GM19351 (cell line): ENCODE measurements around the gene INS.

Experiments
- ATAC-seq: cut with Tn5 transposase; IDR thresholded peaks from one replicate; pipeline ENCODE4 v1.9.1; 2021; ENCODE audit warnings: mild to moderate bottlenecking, moderate library complexity; ENCODE audit not compliant: unreplicated experiment

The INS gene

DNA sequence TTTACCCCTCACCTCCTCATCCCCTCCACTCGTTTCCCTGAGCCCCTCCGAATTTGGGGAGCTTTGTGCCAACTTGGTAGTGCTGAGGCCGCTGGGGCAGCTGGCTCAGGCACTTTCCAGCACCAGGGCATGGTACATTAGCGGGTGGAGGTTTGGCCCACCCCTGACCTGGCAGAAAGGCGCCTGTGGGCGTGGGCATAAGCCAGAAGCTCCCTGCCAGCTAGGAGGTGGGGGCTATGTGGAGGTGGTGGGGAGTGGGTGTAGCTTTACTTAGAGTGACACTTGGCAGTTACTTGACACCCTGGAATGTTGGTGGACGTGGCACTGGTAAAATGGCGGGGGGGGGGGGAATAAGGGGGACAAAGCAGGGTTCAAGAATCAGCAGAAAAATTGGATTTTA, 11.5 kb downstream of the INS start:
- ATAC-seq: no peak

DNA sequence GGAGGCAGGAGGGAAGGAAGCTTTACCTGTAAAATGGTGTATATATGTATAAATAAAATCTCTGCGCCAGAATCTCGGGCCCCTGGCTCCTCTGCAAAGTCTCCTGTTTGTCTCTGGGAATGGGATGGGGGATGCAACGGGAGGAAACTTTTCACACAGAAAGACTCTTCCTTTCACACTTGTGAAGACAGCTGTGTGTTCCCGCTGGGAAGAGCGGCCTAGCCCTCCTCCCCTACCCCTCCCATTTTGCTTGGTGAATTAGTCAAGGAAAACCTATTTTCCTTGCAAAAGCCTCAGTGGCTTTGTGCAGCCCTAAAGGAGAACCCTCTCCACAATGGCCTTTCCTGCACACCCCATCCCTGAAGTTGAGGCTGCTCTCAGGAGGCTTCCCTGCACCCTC, 12.4 kb downstream of the INS start:
- no peak for ATAC-seq

DNA sequence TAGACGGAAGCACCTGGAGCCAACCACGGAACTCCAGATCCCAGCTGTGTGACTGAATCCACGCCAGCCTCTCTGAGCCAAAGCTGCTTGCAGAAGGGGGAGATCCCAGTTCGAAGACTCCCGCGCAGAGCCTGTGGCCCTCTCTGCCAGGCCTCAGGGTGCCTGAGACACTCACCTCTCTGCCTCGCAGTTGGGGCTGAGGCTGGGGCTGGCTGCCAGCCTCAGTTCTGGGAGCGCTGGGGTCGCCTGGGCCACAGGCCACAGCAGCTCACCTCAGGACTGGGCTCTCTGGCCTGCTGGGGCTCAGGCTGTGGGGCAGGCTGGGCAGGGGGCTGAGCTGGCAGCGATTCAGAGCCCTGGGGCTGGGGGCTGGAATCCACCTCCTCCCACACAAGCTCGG, 13.6 kb downstream of the INS start:
- ATAC-seq: no peak

DNA sequence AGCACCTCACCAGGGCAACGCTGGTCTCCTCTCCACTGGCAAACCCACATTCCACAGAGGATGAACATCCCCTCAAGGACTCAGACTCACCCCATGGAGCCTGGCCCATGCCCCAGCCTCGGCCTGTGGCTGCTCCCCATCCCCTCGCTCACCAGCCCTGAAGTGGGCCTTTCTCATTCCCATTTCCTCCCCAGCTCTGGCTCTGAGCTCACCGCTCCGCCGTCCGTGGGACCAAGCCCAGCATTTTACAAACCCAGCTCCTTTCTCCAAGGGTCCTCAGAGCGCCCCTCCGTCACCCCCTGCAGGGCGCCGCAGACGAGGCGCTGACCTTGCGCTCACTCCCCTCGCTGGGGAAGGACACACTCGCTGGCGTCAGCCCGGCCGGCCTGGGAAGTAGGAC, 15.0 kb downstream of the INS start:
- no peak for ATAC-seq

DNA sequence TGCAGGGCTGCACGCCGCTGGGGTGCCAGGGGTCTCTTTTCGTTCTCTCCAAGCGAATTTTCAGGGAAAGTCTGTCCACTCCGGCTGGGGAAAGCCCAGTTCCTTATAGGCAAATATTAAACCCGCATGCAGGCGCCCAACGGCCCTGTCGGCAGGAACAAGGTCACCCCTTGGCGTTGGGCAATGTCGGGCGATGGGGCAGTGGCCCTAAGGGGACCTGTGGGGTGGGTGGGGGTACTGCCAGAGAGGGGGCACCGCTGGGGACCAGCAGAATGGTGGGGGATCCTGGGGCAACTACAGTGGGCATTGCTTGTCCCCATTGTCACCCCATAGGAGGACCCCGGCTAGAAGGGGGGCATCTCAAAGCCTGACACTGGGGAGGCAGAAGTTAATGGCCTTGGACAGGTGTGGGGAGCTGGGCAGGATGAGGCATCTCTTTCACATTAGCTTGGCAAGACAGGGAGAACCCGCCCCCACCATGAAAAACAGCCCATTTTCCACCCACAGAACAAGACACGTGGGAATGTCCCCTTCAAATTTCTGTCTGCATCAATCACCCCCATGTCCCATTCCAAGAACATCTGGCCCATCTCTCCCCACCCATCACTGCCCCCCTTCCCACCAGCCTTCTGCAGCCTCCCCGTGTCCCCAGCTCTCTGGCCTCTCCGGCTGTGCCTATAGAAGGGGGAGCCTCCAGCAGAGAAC, 16.3 kb downstream of the INS start:
- ATAC-seq: no peak

DNA sequence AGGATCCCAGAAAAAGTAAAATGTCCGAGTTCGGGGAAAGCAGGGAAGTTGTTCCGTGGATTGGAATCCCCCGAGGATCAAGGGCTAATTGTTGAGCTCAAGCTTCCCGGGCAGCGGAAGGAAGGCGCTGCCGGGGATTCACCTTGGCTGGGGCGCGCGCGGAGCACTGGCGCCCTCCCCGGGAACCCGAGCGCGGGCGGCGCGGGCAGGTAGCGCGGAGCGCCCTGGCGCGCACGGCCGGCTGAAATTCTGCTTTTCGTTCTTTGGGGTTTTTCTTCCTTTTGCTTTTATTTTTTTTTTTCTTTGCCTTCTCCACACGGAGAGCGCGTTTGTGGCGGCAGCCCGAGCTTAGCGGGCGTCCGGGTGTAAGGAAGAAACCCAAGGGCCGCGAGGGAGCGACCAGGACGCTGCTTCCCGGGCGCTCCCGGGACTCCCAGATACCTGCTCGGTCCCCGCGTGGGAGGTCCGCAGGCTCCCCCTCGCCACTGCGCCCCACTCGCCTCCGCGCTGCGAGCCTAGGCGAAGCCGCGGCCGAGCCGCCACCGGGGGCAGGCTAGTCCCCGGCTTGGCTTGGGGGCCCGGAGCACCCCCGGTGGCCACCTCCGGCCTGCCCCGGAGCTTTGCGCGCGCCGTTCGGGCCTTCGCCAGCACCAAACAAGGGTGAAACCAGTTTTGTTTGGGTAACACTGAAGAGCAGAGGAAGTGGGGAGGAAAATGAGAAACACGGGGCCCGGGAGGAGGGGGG, 17.0 kb downstream of the INS start:
- ATAC-seq: no peak

DNA sequence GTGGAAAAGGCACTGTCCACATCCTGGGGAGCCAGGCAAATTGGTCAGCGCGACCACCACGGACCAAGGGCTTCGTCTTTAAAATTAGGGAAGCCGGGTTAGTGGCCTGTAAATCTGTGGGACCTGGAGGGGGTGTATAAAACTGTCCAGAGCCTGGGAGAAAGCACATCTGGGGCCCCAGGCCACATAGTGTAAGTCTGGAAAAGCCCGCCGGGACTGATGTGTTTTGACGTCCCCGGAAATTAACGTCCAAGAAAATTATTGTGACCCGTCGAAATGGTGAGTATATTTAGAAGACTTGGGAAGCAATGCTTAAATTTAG, 17.6 kb downstream of the INS start:
- no peak for ATAC-seq

DNA sequence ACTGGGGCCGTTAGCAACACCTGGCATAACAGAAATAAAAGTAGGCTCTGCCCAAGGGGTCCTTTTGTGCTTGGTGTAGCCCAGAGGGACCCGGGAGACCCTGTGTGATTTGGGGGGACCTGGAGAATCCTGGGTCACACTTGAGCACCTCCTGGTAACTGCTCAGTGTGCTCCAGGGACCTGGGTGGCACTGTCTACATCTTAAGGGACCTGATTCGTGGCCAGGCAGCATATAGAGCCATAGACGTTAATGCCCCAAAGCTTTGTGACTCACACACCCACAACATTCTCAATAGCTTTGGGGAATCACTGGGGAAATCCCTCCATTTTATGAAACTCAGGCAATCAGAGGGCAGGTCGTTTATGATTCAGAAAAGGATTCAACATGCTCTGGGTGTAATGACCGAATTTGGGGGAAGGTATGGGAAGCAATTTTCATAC, 18.2 kb downstream of the INS start:
- ATAC-seq: no peak

DNA sequence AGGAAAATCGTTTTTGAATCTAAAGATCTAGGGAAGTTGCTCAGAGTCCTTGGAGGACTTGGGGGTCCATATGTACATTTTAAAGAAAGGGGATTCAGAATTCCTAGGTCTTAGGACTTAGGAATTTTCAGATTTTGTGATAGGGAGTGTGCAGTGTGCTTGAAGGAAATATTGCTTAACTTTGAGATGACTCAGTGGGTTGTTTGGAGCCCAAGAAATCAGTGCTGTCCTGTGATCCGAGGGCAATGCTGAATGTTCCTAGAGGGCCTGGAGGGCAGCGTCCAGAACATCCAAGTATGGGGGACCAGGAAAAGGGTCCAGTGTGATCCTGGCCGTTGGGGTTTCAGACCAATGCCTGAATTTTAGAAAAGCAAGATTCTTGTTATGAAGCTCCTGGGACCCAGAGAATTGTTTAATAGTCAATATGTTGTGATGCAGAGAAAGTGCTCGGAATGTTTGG, 18.7 kb downstream of the INS start:
- ATAC-seq: no peak

DNA sequence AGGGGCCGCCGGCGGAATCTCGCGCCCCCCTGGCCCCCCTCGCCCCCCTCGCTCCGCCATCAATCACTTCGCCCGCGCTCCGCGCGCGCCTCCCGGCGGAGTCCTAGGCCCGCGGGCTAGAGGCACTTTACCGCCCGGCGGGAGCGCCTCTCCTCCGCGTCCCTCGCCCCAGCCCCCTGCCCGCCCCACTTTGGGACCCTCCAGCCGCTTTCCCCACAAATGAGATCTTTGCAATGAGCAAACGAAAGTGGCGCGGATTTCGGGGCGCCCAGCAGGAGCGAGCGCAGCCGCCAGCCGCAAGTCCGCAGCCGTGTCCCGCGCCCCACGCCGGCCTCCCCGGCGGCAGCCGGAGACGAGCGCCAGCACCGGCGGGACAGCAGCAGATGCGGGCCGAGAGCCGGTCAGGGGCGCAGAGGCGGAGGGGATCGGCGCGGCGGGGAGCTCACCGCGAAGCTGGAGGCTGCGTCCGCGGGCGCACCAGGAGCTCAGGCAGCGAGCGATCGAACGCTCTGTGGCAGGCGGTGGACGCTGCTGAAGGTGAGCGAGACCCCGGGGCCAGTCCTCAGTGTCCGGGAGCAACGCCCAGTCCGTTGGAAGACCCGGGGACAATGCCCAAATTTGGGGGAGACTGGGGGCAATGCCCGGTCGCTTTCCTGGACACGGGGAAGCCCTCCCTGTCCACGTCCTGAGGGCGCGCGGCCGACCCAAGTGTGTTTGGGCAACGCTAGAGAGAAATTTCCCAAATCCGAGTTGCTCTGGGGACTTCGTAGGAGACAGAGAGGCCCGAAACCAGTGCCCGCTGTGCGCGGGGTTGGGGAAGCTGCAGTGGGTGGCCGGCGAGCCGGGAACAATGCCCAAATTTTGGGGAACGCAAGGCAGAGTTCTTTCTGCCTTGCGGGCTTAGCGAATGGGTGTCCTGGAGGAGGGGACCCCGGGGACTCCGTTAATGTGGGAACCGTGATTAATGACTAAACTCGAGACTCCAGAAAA, 20.3 kb downstream of the INS start:
- no peak for ATAC-seq

DNA sequence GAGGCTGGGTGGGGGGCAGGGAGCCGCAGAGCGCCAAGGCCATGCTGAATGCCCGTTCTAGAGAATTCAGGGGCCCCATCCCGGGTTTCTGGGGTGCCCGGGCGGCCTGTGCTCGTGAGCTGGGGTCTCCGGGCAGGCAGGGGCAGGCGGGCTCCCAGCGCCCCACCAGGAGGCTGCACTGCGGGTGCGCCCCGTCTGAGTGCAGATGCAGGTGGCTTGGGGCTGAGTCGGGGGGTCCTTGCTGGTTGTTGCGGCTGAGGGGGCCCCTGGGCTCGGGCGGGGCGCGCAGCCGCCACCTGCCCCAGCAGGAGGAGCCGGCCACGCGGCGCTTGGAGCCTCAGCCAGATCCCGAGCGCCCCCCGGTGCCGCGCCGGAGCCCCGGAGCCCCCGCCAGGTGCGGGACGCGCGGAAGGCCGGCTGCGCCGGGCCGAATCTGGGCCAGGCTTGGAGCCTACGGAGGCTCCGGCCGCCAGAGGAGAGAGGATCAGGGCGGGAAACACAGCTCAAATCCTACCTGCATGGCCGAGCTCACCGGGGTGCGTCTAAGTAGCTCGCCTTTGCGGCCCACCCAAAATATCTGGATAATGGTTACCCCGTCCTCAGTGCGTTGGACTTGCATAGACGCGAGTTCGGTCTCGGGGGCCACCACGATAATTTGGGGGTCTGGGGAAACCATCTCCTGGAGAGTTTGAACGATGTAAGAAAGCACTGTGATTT, 21.2 kb downstream of the INS start:
- ATAC-seq: no peak

DNA sequence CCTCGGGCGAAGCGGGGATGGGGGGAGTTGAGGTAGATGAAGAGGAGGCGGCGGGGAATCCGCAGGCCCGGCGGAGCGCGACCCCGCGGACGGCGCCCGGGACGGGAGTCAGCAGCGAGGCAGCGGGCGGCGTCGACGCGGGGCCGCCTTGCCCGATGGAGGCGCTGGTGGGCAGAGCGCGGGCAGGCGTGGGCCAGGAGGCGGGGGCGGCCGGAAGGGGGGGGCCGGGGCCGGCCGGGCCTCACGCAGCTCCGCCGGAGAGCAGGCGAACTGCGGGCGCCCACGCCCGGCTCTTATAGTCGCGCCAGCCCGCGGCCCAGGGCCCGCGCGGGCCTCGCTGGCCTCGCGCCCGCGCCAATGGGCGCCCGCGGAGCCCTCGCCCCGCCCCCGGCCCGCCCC, 21.9 kb downstream of the INS start, which contains the start of gene IGF2:
IGF2 (minus strand) TSS at position 267 of the 399 bp plus-strand sequence. CDS start 3,866 bp downstream, outside the sequence.
- no peak for ATAC-seq

DNA sequence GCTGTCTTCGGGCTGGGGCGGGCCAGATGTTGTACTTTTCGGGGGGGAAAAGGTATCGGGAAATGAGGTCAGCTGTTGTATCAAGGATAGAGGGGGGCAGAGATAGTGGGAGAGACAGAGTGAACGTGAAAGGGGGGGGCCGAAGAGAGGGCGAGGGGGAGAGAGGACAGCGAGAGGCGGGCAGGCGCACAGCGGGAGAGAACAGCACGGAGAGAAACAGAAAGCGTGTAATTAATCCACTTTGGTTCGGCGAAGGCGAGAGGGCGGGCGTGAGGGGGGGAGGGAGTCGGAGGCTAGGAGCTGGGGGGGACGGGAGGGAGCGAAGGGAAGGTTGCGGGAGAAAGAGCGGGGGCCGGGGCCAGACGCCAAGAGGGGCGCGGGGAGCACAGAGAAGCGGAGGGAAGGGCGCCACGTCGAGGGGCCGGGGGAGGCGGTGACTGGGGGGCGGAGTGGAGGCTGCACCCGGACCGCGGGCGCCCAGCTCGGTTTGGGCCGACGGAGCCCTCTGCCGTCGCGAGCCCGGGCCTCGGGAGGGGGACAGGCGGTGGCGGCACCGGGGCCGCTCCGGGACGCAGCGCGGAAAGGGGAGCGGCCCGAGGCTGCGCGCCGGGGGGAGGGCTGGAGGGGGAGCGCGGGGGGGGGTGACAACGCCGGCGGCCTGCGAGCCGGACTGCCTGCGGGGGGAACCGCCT, 22.4 kb downstream of the INS start:
- no peak for ATAC-seq

DNA sequence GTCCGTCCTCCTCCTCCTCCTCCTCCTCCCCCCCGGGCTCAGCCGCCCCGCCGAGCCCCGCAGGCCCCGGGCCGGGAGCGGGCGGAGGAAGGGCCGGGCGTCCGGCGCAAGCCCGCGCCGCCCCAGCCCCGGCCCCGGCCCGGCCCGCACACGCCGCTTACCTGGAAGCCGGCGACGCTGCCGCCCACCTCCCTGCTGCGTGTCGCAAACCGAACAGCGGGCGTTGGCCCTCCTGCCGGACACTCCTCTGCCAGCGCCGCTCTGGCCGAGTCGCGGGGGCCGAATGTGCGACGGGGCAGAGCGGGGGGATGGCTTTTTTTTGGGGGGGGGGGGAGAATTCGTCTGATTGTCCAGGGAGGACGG, 23.0 kb downstream of the INS start:
- ATAC-seq: no peak

DNA sequence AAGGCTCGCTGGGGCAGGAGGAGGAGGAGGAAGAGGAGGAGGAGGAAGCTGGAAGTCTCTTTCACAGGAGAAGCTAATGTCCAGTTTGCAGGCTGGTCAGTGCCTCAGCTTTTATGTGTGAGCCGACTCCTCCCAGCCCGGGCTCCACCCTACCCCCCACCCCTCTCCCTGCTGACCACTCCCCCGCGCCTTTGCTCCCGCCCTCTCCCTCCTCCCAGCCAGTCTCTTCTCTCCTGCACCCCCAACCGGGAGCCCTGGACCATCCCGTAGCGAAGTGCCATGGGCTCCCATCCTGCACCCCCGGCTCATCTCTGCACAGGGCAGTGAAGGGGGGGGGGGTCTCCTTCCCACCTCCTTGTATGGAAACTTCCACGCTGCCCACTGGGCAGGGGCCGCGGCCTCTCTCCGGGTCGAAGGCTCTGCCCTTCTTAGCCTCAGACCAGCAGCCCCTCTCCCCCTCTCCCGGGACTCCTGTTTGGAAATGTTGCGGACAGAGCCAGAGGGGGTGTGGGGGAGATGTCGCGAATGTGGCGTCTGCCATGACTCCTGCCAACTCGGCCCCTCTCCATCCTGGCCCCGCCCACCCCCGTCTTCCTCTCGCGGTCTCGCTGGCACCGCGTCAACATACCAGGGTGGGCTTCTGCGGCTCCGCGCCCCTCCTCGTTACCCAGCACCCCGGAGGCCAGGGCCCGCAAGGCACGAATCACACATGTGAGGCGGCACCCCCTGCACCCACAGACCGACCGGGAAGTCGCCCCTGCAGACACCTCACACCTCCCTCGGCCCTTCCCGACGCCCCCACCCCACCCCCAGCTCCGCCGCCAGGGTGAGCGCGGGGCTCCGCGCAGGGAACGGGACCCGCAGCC, 23.6 kb downstream of the INS start:
- no peak for ATAC-seq

DNA sequence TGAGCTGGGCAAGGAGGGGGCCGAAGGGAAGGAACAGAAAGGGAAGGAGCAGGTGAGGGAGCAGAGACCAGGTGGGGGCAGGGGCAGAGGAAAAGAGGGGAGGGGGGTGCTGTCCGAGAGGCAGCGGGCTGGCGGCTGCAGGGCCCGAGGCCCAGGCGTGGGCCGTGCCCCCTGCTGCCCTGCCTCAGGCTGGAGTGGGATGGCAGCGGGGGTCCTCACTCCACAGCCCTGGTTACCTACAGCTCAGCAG, 24.1 kb downstream of the INS start:
- no peak for ATAC-seq

DNA sequence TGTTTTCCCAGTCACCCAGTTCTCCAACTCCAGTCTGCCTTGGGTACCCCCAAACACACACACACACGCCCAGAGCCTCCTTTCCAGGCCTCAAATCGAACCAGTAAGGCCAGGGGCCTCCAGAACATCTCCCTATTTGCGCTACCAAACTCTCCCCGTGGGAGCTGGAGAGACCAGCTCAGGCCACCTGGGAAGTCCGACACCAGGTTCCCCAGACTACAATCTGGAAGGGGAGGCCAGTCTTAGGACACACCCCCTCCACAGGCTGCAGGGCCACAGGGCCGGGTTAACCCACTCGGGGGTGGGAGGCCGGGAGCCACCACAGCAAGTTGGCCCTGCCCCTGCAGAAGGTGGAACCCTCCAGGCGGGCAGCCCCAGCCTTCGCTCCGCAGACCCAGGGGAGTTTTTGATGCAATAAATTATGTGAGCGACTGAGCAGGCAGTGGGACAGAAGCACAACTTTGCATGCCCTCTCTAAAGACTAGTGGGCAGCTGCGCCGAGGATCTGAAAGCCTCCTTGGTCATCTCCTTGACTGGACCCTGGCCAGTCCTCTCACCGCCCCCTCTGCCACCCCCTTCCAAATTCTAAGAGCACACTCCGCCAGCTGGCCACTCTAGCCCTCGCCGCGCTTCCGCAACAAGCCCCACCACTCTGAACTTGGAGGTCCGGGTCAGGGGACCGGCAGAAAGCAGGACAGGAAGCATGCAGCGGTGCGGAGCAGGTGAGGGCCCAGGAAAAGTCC, 24.6 kb downstream of the INS start:
- no peak for ATAC-seq

DNA sequence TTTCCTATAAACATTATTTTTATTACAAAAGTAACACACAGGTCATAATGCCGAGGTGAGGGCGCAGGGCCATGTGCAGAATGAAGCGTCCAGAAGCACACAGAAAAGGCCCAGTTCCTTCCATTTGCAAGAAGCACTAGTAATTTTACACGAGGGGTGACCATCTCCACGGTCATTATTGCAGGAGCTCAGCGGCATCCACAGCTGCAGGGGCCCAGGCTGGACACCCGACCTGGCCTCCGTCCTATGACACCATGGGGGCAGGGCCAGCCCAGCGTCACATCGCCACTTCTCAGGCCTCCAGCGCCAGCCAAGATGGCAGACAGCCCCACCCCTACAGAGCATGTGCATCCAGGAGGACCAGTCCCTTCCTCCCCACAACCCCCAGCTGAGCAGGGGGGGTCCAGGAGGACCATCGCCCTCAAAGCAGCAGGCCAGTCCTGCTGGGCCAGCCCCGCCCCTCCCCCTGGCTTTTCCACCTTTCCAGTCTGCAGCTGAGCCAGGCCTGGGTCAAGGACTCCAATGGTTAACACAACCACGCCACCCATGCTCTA, 25.3 kb downstream of the INS start:
- ATAC-seq: no peak
